Inferior parietal cortex (tissue), 1 donor: ENCODE data around the gene TIA1.
A peak's percentile ranks its signal among the peaks of the same experiment; 100 is the strongest.
"Not testable (repeated sequence)": the region's sequence is repeated elsewhere in the genome, so short reads cannot be mapped to it uniquely, and the experiment has no call there.

Experiments used
- DNase-seq: peaks from one replicate; pipeline ENCODE4 v3.0.0-alpha.2; 2016; ENCODE audit errors: extremely low spot score

The TIA1 gene, protein sequence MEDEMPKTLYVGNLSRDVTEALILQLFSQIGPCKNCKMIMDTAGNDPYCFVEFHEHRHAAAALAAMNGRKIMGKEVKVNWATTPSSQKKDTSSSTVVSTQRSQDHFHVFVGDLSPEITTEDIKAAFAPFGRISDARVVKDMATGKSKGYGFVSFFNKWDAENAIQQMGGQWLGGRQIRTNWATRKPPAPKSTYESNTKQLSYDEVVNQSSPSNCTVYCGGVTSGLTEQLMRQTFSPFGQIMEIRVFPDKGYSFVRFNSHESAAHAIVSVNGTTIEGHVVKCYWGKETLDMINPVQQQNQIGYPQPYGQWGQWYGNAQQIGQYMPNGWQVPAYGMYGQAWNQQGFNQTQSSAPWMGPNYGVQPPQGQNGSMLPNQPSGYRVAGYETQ

DNA sequence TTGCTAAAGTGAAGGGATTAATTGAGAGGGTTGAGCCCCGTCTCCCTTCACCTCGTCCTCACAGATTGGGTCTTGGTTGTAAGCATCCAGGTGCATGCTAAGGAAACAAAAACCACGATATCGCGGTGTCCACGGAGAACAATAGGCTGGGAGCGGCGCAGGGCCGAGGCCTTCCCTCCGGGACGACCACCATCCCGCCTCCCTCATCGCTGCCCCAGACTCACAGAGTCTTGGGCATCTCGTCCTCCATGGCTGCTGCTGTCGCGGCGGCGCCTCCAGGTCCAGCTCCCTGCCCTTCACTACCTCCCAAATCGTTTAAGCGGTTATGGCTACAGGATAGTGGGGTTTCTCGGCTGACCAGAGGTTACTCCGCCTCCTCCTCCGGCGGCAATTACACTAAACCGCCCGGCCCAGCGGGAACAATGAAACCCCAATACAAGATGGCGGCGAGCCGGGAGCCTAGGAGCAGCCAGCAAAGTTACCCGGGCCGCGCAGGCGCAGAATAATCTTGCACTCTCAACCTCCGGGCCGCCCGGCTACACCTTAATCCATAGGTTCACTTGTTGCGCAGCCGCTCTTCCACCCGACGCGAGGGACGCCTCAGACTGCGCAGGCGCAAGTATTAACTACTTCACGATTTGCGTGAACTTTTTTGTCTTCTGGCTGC is at the start of gene TIA1:
TIA1 (minus strand) TSS at position 448 of the 667 bp plus-strand sequence; CDS start at position 250, 198 bp downstream.
- peak; percentile 98 for DNase-seq

DNA sequence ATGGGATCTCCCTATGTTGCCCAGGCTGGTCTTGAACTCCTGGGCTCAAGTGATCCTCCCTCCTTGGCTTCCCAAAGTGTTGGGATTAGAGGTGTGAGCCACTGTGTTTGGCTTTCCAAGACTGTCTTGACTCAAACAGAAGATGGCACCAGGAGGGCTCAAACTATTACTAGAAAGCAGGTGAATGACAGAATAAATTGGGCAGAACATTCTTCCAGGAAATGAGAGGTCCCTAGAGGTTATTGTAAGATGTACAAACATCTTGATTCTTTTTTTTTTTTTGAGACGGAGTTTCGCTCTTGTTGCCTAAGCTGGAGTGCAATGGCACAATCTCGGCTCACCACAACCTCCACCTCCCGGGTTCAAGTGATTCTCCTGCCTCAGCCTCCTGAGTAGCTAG is 49.4 kb upstream of the TIA1 start:
- not testable (repeated sequence) for DNase-seq

DNA sequence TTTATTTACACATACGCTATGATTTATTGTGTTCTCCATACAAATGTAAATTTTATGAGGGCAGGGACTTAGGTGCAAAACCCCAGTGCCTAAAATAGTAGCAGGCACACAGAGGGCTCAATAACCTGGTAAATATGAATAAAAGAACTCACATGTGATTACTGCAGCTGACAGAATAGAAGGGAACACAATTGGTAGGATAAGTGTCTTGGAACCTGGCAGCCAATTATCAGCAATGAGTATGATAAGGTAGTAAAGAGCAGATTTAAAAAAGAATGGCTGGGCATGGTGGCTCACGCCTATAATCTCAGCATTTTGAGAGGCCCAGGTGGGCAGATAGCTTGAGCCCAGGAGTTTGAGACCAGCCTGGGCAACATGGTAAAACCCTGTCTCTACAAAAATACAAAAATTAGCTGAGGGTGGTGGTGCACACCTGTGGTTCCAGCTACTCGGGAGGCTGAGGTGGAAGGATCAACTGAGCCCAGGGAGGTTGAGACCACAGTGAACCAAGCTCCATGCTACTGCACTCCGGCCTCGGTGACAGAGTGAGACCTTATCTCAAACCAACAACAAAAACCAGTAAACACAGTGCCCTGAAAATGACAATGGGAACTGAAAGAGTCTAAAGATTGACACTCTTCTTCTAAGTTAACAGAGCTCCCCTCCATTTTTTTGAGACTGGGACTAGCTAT is 35.2 kb upstream of the TIA1 start:
- no peak for DNase-seq

DNA sequence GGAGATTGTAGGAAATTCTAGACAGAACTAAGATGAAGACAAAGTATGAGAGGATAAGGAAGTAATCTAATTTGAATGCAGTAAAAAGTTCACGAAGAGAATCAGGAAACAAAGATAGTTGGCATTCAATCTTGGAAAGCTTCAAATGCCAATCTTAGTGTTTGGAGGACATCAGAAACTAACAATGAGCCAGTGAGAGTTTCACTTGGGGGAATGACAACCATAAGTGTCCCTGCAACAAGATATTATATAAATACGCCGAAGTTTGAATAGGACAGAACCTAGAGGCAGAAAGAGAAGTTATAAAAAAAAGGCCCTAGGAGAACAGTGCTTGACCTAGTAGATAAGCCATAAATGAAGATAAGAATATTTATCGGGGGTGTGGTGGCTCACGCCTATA is 34.0 kb upstream of the TIA1 start:
- no peak for DNase-seq

DNA sequence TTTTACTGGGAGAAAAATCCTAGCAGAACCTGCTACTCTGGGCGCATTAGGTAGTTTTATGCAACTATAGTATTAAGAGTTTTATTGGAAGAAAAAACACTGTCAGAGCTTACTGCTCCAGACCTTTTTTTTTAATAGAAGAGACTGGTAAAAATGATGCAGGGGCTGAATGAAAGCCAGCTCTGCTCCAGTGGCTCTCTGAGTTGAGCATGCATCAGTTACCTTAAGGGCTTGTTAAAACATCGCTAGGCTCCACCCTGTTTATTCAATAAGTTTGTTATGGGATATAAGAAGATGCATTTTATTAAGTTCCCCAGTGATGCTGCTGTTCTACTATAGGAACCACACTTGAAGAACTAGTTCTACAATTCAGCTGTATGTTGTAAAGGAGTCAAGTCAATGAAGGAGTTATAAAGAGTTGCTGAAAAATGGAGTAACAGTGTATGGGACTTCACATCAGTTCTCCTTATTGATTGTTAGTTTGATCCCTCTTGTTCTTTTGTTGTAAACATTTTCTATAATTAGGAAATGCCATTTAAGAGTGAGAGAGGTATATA is 31.9 kb upstream of the TIA1 start:
- DNase-seq = no peak

DNA sequence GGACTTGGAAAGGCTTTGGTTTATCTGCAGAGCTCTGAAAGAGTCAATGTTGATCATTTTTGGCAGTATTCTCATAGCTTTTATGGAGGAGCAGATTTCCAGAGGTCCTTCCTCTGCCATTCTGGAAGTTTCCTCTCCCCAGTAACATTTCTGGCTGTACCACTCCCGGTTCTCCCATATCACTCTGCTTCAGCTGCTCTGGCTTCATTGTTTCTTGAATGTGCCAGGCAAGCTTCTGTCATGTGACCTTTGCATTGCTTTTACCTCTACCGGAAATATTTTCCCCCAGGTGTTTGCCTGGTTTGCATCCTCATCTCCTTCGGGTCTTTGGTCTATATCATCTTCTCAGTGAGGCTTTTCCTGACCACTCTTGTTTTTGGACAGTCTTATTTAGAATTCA is 21.9 kb upstream of the TIA1 start:
- DNase-seq = no peak

DNA sequence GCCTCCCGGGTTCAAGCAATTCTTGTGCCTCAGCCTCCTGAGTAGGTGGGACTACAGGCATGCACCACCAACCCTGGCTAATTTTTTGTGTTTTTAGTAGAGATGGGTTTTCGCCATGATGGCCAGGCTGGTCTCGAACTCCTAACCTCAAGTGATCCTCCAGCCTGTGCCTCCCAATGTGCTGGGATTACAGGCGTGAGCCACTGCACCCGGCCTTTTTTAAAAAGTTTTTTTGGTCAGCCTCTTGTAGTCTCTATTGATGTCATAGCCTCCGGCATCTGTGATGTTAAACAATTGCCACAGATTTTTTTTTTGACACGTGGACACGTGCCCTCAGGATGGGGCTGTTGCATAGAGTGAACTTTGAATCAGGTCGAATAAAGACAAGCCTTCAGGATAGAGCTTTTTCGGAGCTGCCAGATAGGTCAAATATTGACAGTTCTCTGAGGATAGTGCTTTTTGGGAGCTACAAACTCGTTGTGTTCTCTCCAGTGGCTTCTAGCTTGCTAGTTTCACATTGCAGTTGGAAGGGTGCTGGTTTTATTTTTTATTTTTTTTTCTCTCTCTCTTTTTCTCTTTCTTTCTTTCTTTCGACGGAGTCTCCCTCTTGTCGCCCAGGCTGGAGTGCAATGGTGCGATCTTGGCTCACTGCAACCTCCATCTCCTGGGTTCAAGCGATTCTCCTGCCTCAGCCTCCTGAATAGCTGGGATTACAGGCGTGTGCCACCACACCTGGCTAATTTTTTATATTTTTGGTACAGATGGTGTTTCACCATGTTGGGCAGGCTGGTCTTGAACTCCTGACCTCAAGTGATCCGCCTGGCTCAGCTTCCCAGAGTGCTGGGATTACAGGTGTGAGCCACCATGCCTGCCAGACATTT is 21.2 kb upstream of the TIA1 start:
- DNase-seq = not testable (repeated sequence)

DNA sequence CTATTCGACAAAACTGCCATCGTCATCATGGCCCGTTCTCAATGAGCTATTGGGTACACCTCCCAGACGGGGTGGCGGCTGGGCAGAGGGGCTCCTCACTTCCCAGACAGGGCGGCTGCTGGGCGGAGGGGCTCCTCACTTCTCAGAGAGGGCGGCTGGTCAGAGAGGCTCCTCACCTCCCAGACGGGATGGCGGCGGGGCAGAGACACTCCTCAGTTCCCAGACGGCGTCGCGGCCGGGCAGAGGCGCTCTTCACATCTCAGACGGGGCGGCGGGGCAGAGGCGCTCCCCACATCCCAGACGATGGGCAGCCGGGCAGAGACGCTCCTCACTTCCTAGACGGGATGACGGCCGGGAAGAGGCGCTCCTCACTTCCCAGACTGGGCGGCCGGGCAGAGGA is 18.5 kb upstream of the TIA1 start:
- not testable (repeated sequence) for DNase-seq

DNA sequence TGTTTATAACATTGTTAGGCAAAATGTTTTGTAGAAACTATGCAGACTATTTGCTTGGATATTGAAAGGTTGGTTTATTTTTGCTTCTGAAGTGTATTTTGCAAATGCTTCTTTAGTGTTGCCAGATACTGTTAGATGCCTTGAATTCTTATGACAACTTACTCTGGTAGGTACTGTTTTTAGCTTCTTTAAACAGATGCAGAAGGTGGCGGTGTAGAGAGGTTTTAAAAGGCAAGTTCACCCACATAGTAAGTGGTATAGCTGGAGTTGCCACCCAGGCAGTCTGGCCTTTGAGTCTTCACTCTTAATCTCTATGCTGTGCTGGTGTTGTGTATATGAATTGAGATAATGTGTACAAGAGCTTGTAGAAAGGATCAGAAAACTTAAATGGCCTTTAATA is 13.1 kb upstream of the TIA1 start:
- no peak for DNase-seq

DNA sequence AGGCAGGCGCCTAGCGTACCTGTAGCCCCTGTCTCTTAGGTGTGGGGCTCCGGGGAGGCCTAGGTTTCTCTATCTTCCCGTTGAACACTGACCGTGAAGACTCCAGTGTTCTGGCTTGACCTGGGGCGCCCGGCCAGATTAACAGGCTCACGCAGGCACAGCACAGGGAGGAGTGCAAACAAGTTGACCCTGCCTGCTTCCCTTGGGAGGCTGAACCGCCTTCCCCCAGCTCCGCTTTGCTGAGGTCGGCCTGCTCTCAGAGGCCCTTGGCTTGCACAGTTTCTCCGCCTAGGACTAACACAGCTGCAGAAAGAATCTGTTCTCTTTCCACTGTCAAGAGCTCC is 10.1 kb upstream of the TIA1 start:
- no peak for DNase-seq

DNA sequence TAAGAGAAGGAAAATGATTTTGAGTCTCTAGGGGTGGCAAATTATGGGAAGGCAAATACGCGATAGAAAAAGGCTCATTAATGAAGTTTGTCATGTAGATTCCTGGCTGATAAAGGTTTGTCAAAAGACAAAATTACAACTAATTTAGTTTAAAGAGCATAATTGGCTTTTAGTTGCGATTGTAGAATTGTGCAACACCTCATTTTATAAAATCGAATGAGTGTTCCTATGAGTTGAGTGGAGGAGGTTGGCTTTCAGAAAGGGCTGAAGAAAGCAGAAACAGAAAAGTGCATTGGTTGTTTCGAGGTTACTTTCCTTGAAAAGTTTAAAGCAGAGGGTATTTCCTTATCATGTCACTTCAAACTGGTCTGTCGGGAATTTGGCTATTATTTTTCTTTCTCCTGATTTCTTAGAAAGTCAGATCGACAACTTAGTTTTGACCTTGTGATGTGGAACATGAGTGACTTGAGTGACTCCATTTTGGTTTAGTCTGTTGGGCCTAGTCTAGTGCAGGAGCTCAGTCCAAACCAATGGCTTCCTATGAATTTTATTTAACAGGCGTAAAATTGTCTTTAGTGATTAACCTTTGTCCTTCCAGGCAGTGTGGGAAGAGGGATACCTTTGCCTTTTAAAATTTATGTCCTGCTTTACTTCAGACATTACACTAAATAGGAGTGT is 7.3 kb upstream of the TIA1 start:
- no peak for DNase-seq

DNA sequence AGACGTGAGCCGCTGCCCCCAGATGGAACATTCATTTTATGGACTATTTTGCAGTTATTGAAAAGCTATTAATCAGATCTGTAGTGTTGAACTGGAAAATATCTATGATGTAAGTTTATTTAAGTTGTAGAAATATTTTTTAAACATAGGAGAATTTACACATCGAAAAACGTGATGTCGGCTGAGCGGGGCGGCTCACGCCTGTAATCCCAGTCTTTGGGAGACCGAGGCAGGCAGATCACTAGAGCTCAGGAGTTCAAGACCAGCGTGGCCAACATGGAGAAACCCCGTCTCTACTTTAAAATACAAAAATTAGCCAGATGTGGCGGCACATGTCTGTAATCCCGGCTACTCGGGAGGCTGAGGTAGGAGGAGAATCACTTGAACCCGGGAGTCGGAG is 2.0 kb upstream of the TIA1 start:
- DNase-seq = no peak

DNA sequence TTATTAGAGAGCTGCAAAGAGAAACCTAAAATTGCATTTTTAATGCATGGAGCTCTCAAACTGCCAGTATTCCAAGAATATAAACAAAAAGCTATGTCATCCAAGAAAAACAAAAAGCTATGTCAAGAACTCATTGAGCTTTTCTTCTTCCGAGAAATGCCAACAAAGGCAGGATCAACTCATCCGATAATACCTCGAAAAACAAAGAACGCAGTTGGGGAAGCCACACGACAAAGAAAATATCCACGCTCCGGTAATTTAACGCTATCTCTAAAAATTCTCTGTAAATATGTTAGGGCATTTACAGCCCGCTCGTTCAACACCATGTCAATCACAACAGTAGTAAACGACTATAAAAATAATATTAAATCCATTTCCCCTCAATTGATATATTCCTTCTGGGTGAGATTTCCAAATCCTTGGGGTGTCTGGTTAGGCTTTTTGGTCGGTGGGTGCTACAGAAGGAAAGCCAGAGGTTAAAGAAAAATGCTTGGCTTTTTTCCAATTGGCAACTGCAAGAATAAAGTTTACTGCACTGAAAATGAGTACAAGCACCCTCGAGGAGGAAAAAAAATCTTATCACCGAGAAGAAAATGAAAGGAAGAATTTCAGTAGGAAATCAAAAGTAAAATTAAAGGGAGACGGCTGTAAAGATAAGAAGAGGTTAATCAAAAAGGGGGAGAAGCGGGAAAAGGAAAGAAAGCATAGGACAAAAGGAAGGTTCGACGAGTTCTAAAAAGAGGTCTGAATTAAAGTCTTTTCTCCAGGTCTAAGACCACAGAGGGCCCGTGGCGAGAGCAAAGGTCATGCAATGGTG is 856 bp downstream of the TIA1 start:
- peak; percentile 70 for DNase-seq

DNA sequence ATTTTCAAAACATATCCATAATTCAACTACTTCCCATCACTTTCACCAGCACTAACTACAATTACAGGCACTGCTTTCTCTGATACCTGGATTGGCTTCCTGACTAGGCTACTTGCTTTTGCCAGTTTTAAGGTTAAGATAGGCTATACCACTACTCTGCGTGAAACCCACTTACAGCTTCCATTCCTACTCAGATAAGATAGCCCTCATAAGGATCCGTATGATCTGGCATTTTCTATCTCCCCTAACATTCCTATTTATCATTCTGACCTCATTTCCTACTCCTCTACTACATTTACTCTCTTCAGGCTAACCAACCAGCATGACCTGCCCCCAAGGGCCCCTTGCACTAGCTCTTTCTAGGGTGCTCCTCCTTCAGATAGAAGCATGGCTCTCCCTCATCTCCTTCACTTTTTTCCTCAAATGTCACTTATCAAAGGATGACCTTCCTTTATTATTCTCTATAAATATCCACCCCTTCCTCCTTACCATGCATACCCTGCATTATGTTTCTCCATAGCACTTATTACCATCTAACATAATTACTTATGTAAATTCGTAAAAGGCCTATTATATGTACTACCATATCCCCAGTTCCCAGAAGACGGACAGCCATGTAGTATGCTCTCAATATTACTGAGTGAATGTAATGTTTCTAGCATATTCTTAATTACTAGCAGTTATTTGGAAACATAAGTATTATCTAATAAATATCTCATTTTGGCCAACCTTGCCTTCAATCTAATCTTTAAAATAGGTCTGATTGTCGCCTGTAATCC is 4.4 kb downstream of the TIA1 start:
- no peak for DNase-seq

DNA sequence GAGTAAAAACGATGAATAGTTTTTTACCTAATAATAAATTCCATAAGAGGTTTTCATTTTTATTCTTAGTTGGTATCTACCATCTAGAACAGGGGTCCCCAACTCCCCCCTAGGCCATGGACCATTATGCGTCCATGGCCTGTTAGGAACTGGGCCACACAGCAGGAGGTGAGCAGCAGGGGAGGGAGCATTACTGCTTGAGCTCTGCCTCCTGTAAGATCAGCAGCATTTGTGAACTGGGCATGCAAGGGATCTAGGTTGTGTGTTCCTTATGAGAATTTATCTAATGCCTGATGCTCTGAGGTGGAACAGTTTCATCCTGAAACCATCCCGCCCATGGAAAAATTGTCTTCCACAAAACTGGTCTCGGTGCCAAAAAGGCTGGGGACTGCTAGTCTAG is 5.9 kb downstream of the TIA1 start:
- DNase-seq = no peak

DNA sequence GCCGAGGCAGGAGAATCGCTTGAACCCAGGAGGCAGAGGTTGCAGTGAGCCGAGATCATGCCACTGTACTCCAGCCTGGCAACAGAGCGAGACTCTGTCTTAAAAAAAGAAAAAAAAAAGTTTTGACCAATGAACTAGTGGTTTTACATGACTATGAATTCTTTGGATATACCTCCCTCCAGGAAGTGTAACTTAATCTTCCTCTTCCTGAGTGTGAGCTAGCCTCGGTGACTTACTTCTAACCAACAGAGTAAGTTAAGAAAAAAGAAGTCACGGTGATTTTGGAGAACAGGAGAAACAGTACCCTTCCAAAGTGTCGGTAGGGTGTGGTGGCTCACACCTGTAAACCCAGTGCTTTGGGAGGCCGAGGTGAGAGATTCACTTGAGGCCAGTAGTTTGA is 7.1 kb downstream of the TIA1 start:
- no peak for DNase-seq

DNA sequence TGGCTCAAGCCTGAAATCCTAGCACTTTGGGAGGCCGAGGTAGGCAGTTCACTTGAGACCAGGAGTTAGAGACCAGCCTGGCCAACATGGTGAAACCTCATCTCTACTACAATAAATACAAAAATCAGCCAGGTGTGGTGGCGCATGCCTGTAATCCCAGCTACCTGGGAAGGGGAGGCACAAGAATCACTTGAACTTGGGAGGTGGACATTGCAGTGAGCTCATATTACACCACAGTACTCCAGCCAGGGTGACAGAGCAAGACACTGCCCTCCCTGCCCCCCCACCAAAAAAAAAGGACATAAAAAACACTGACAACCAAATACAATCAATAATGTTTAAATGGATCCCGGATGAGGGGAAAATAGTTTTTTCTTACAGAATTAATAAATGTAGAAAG is 7.8 kb downstream of the TIA1 start:
- DNase-seq = no peak

DNA sequence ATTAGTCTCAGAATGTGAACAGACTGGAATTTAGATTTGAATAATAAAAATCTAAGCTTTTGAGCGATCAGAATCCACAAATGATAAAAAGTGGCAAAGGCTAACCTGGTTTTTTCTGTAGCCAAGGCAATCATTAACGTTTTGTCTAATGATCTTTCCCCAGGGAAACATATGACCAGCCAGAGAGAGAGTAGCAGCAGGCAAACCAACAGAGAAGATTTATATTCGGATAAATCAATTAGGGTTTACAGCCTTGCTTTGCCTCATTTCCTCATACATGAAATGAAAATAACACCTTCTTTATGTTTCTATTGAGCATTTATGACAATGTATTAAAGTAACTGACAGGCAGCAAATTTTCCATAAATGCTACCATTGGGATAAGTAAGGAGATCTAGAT is 14.5 kb downstream of the TIA1 start:
- DNase-seq = no peak

DNA sequence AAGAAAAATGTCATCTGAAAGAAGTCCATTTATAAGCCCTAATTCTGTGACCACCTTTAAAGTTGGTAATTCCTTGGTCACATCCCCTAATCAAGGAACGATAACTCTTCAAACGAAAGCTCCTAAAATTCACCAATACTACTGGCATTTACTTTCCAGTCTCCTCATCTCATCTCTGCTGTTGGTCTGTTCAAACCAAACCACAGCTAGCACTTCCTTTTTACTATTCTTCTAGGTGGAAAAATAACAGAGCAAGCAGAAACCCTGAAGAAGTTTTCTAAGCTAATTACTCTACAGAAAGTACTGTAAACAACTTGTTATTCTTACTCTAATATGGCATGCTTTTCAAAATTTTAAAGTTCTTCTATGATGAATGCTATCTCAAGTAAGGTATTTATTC is 21.6 kb downstream of the TIA1 start:
- DNase-seq = no peak
